NOMO-1 treated with dmso at 0.1 percent for 144 hours (cell line): ENCODE data around the gene LRP10.
"Not testable (repeated sequence)": the region's sequence is repeated elsewhere in the genome, so short reads cannot be mapped to it uniquely, and the experiment has no call there.

ENCODE experiments used
- DNase-seq: peaks from one replicate; lab custom pipeline; 2025; ENCODE audit not compliant: unreplicated experiment; lab: John Stamatoyannopoulos, UW

The LRP10 gene

GRCh38 chr14:22842211-22843122 lies 29.1 kb upstream of the LRP10 start:
- DNase-seq: no peak

GRCh38 chr14:22843123-22843925 lies 28.2 kb upstream of the LRP10 start:
- no peak for DNase-seq

GRCh38 chr14:22844221-22845102 lies 27.1 kb upstream of the LRP10 start:
- no peak for DNase-seq

GRCh38 chr14:22845103-22845394 lies 26.5 kb upstream of the LRP10 start:
- DNase-seq: no peak

GRCh38 chr14:22845821-22846625 lies 25.5 kb upstream of the LRP10 start:
- DNase-seq: no peak

GRCh38 chr14:22846811-22847307 lies 24.7 kb upstream of the LRP10 start:
- DNase-seq: no peak

- no peak for DNase-seq
These were observed 23.7 kb upstream of the LRP10 start for GRCh38 chr14:22847661-22848341.

- no peak for DNase-seq
These were observed 23.0 kb upstream of the LRP10 start for GRCh38 chr14:22848351-22849164.

GRCh38 chr14:22849212-22849819 lies 22.2 kb upstream of the LRP10 start:
- DNase-seq: no peak

- DNase-seq: peak; percentile 50
These were observed 20.4 kb upstream of the LRP10 start for GRCh38 chr14:22850944-22851764.

- not testable (repeated sequence) for DNase-seq
These were observed 19.4 kb upstream of the LRP10 start for GRCh38 chr14:22852178-22852577.

GRCh38 chr14:22852599-22852939 lies 19.0 kb upstream of the LRP10 start:
- no peak for DNase-seq

- DNase-seq: peak; percentile 56
These were observed 18.4 kb upstream of the LRP10 start for GRCh38 chr14:22852940-22853767.

GRCh38 chr14:22854296-22854695 lies 17.2 kb upstream of the LRP10 start:
- DNase-seq: not testable (repeated sequence)

- DNase-seq: no peak
These were observed 16.4 kb upstream of the LRP10 start for GRCh38 chr14:22854963-22855724.

GRCh38 chr14:22856428-22856827 lies 15.1 kb upstream of the LRP10 start:
- DNase-seq: no peak
